ENCODE measurements around the gene DDX6.

- TF ChIP-seq REST (IDR thresholded peaks at IDR 0.05; ENCODE audit: unreplicated experiment) (no peak), CTCF (conservative IDR thresholded peaks at IDR 0.05; ENCODE audit: low read depth in 2 of 2) (no peak), EZH2 (IDR thresholded peaks at IDR 0.05; ENCODE audit: low read depth, unreplicated experiment) (no peak), EZH2phosphoT487 (IDR thresholded peaks at IDR 0.05; ENCODE audit: unreplicated experiment) (no peak), CREB1 (CRISPR knock-in tag; IDR thresholded peaks at IDR 0.05; ENCODE audit: low read depth) (no peak), POLR2AphosphoS5 (IDR thresholded peaks at IDR 0.05; ENCODE audit: low read depth) (no peak), STAT1 (IDR thresholded peaks at IDR 0.05; ENCODE audit: unreplicated experiment) (no peak)
Measured at GRCh38 chr11:118740892-118741291, 50.1 kb downstream of the DDX6 start.
